ENCODE results near the gene MORN1.
A peak's percentile ranks its signal among the peaks of the same experiment; 100 is the strongest.

Gene MORN1

DNA sequence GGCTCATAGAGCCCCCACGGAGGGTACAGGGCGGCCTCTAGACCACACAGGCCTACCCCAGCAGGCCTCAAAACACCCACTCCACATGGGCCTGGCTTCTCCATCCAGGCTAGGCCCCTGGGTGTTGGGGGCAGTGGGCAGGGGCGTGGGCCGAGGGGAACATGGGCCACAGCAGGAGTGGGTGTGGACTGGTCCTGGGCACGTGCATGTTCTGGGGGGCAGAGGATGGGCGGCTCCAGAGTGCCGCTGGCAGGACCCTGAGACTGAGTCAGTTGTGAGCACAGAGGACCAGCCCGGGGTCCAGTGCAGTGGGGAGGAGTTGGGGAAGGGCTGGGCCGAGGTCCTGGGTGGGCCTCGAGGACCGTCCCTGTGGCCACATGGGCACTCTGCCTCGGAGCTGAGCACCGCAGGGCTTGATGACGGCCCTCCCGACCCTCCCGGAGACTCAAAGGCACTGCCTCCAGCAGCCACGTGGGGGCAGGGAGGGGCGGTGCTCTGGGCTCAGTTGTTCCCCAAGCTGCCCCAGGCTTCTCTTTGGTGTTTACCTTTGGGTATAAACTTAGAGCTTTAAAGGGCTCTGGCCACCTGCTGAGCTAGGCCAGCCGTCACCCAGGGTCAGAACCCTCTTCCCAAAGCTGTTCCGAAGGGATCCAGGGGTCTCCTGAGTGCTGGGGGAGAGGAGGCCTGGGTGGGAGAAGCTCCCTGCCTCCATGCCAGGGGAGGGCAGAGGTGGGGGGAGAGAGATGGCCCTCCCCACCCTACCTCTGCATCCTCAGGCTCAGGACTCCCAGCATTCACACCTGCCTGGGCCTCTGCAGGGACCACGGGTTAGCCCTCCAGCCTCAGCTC, 79.9 kb downstream of the MORN1 start:
- H3K36me3 ChIP-seq (replicated peaks) = peaks cover 27% of the 10 kb centered on the region
- DNase-seq = peak; percentile 19
- TF ChIP-seq, protein P1, sequence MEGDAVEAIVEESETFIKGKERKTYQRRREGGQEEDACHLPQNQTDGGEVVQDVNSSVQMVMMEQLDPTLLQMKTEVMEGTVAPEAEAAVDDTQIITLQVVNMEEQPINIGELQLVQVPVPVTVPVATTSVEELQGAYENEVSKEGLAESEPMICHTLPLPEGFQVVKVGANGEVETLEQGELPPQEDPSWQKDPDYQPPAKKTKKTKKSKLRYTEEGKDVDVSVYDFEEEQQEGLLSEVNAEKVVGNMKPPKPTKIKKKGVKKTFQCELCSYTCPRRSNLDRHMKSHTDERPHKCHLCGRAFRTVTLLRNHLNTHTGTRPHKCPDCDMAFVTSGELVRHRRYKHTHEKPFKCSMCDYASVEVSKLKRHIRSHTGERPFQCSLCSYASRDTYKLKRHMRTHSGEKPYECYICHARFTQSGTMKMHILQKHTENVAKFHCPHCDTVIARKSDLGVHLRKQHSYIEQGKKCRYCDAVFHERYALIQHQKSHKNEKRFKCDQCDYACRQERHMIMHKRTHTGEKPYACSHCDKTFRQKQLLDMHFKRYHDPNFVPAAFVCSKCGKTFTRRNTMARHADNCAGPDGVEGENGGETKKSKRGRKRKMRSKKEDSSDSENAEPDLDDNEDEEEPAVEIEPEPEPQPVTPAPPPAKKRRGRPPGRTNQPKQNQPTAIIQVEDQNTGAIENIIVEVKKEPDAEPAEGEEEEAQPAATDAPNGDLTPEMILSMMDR (IDR thresholded peaks at IDR 0.05; ENCODE audit: low read depth, low read length, missing control alignments) = peak; percentile 68
- no peaks in the 10 kb centered on the region for H3K27me3 ChIP-seq (replicated peaks)
- in situ Hi-C loops (cut with HindIII; ENCODE audit: low pct_ligation_motif_present, low sequenced_read_pairs) = loop anchor here (25.0 kb wide), 1 partner anchor 99 kb away; no protein-coding TSS in a partner anchor
- no peak overlapping the region for H3K4me3 ChIP-seq (ENCODE audit: low read depth, low read length)
- H3K27ac ChIP-seq = no peak overlapping the region

DNA sequence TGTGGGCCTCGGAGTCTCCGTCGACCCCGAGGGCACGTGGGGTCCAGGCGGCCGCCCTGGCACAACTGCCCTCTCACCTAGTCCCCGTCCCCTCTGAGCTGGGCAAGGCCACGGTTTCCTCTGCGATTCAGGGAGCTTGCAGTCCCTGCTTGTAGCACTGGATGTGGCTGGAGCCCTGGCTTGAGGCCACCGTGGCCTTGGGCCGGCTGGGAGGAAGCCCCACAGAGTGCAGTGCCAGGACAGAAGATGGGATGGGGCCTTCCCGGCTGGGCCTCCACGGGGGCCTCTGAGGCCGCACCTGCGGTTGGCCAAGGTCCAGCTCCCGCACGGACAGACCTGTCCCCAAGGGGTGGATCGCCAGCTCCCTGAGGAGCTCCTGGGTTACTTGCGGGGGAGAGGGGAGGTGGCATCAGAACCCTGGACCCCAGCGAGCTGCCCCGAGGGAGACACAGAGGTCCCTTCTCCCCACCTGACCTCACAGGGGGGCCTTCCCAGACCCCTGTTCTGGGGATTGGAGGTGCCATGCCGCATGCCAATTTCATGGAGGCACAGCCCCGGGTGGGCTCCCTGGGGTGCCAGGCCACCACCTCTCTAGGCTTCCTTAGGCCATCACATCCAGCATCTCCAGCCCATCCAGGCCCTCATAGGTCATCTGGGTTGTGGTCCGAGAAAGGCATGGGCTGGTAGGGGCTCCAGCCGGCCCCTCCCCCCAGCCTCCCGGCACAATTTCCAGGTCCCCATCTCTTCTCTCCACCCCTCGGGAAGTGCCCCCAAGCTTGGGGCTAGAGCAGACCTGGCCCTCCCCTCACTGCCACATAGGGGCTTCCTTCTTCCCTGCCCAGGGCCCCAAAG, 80.8 kb downstream of the MORN1 start:
- TF ChIP-seq, protein P1 (IDR thresholded peaks at IDR 0.05; ENCODE audit: low read depth, low read length, missing control alignments) = no peak
- DNase-seq = no peak
- Histone ChIP-seq H3K4me3 (ENCODE audit: low read depth, low read length) (no peak overlapping the region), H3K27me3 (replicated peaks) (no peaks in the 10 kb centered on the region), H3K27ac (no peak overlapping the region), H3K36me3 (replicated peaks) (peaks cover 36% of the 10 kb centered on the region)
- in situ Hi-C loops (cut with HindIII; ENCODE audit: low pct_ligation_motif_present, low sequenced_read_pairs) = loop anchor here (25.0 kb wide), 1 partner anchor 98 kb away; no protein-coding TSS in a partner anchor

DNA sequence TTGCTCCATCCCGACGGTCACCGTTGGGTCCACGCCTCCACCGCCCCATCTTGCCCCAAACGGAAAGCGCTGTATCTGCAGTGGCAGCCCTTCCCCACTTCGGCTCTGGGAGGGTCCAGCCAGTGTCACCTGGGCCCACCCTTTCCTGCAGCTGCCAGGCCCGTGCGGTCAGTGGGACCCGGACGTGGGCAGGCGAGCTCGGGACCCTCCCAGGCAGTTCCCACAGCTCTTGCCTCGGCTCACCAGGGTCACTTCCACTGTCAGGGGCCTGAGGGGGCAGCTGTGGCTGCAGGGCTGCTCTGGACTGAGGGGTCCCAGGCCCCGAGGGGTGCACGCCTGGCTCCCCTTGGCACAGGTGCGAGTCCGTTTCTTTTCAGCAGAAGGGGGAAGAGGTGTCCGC, 82.5 kb downstream of the MORN1 start:
- DNase-seq = no peak
- Histone ChIP-seq H3K36me3 (replicated peaks) (peaks cover 53% of the 10 kb centered on the region), H3K4me3 (ENCODE audit: low read depth, low read length) (no peak overlapping the region), H3K27ac (no peak overlapping the region), H3K27me3 (replicated peaks) (no peaks in the 10 kb centered on the region)
- in situ Hi-C loops (cut with HindIII; ENCODE audit: low pct_ligation_motif_present, low sequenced_read_pairs) = loop anchor here (25.0 kb wide), 1 partner anchor 97 kb away; no protein-coding TSS in a partner anchor
- TF ChIP-seq, protein P1 (IDR thresholded peaks at IDR 0.05; ENCODE audit: low read depth, low read length, missing control alignments) = no peak

DNA sequence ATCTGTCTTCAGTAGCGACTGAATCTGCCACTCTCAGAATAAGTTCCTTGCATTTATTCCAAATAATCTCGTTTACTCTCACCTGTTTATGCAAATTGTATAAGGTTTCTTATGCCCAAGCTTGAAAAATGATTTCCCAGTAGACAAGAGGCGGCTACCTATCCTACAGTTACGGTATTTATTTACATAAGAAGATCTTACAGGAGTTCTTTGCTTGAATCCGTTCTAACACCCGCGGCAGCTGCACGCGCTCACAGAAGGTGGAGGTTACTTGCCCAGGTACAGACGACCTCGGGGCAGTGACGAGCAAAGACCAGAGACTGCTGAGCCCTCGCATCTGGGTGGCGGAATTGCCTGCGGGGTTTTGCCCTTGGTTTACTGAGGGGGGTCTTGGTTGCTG, 83.4 kb downstream of the MORN1 start:
- in situ Hi-C loops (cut with HindIII; ENCODE audit: low pct_ligation_motif_present, low sequenced_read_pairs) = loop anchor here (25.0 kb wide), 1 partner anchor 96 kb away; no protein-coding TSS in a partner anchor
- no peak overlapping the region for H3K27ac ChIP-seq
- no peaks in the 10 kb centered on the region for H3K27me3 ChIP-seq (replicated peaks)
- no peak overlapping the region for H3K4me3 ChIP-seq (ENCODE audit: low read depth, low read length)
- TF ChIP-seq, protein P1 (IDR thresholded peaks at IDR 0.05; ENCODE audit: low read depth, low read length, missing control alignments) = no peak
- H3K36me3 ChIP-seq (replicated peaks) = peaks cover 59% of the 10 kb centered on the region
- DNase-seq = no peak

DNA sequence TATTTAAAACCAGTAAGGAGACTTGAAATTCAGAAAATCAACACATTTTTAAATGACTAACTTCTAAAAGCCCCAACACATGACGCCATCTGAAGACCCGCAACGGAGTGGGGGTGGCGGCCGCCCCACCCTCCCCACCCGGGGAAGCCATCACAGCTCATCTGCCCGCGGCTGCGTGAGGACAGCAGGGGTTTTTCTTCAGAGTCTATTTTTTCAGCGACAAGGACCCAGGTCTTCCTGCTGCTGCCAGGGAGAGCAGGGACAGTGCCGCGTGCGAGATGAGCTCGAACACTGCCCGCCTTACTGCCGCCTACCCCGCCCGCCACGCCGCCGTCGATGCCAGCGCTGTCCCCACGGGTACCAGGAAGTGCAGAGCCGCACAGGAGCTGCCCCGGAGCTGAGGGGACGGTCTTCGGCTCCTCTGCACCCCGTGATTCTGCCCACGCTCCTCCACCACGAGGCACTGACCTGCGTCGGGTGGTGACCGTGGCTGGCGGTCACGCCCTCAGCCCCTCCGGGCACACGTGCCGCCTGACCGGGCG, 84.2 kb downstream of the MORN1 start:
- no peak overlapping the region for H3K4me3 ChIP-seq (ENCODE audit: low read depth, low read length)
- no peak for DNase-seq
- TF ChIP-seq, protein P1 (IDR thresholded peaks at IDR 0.05; ENCODE audit: low read depth, low read length, missing control alignments) = no peak
- H3K36me3 ChIP-seq (replicated peaks) = peaks cover 59% of the 10 kb centered on the region
- no peaks in the 10 kb centered on the region for H3K27me3 ChIP-seq (replicated peaks)
- H3K27ac ChIP-seq = no peak overlapping the region
- in situ Hi-C loops (cut with HindIII; ENCODE audit: low pct_ligation_motif_present, low sequenced_read_pairs) = loop anchor here (25.0 kb wide), 1 partner anchor 95 kb away; no protein-coding TSS in a partner anchor
